HG03095 (cell line): ENCODE data around the gene MLLT3.

ENCODE experiments used
- ATAC-seq: cut with Tn5 transposase; IDR thresholded peaks from one replicate; pipeline ENCODE4 v1.9.1; 2021; ENCODE audit warnings: moderate library complexity; ENCODE audit not compliant: unreplicated experiment

MLLT3 gene

DNA sequence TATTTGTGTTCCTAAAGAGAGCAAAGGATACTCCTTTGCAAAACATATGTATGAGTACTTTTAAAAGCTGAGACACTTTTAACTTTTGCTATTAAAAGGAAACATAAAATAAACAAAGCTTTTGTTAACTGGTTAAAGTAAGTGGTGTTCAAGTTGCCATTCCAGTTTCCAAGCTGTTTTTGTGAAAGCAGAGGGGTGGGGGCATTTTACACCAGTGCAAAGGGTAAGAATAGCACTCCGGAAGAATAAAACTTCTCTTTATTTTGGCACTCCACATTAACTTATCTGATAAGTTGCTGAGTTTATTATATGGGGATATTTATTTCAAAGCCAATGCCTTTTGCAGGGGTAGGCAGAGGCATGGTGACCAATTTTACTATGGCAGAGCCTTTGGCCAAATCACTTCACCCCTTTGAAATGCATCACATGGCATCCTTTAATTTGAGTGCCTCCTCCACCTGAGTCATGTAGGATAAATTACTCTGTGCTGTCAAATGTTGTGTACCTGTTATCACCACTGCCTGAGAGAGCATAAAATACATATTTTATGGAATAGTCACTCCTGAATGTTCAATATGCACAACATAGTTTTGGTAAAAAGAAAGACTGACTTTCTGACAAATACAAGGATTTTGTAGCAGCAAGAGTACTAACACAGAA is 62.9 kb downstream of the MLLT3 start:
- ATAC-seq = no peak

DNA sequence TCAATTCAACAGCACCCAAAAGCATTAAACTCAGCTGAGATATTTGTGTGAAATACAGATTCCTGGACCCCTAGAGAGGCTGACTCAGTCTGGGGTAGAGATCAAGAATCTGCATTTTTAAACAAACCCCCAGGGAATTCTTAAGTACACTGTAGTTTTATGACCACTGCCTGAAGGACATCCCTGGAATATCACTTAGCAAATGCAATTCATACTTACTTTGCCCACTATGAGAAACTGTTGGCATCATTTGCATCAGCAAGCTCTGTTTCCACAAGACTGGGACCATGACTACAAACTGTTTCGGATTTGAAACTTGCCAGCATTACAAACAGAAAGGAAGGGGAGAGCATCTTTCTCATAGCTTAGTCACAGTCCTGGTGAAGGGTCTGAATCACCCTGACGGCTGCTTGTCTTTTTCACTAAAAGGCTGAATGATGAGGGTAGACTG is 63.7 kb downstream of the MLLT3 start:
- no peak for ATAC-seq

DNA sequence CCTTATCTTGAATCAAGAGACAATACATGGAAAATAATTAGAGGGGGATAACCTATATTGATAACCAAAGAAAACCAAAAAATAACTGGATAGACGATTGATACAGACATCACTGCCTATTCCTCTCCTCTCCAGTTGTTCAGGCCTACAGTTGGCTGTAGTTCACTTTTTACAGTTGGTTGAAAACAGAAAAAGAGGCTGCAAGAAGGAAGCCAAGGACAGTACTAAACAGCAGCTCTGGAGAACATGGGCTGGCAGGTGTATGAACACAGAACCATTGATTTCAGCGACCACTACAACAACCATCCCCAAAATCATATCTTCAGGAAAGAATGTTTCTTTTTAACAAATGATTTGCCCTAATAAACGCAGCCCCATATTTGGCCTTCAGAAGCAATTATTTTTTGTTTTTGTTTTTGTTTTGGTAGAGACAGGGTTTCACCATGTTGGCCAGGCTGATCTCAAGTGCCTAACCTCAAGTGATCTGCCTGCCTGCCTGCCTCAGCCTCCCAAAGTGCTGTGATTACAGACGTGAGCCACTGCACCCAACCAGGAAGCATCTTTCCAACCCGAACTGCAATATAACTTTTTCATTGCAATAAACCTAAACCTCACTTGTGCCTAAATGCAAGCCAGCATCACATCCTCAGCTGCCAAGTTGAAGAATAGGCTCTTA is 64.3 kb downstream of the MLLT3 start:
- no peak for ATAC-seq

DNA sequence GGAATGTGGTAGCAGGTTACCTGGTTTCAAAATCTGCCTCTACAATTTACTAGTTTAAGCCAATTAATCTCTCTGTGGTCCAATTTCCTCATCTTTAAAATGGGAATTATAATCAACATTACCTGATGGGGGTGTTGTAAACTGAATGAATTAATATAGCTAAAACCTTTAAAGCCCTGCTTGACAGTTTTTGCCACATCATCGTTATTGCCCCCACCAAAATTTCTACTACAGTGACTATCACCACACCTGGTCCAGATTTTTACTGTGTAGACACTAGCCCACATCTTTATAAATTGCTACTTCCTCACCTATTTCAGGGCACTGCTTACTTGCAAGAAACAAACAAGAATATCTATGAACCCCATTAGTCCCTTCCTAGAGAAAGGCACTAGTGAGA is 65.0 kb downstream of the MLLT3 start:
- ATAC-seq = no peak

DNA sequence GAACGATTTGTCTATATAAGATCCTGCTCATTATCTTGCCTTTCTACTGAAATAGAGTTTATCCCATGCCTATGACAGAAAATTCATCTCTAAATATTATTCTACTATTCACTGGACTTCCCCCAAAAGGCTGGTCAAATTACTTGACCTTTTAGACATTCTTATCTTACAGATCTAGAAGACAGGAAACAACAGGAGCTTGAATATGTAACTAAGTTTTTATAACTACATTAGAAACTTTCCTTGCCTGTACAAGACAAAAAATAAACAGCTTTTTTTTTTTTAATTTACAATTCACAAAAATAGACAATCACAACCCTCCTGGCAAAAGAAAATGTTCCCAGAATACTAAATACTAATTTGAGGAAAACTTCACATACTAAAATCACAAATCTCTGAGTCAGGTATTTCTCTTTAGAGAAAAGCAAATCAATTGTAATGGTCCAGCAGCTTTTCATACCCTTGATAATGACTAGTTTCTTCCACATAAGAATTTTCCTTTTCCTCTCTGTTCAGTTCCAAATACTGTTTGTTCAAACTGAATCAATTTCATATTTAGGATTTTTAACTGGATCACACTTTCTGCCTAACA is 68.6 kb downstream of the MLLT3 start:
- ATAC-seq = no peak

DNA sequence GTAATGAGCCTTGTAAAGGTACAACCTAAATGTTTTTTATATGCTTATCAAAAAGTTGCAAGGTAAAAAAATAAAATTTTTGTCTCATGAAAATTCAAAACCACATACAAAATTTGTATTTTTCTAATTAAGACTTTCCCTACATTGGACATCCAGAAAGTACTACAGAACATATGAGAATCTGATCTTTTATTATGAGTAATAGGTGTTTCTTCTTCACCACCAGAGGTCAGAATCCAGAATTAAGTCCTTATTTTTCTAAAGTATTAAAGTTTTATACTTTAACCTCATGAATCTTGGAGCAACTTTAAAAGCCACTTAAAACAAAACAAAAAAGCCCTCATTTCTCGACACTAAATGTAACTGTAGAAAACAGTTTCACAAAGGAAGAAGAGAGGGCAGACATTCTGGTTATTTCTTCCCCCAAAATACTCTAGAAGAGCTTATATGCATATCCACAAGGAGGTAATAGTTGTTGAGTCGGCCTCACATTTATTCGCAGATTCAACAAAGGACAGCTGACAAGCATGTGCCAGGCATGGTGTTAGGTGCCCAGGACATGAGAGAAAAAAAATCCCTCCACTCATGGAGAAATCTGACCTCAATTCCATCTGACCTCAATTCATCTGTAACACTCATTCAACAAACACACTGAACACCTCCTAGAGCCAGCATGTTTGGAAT is 69.3 kb downstream of the MLLT3 start:
- ATAC-seq = no peak

DNA sequence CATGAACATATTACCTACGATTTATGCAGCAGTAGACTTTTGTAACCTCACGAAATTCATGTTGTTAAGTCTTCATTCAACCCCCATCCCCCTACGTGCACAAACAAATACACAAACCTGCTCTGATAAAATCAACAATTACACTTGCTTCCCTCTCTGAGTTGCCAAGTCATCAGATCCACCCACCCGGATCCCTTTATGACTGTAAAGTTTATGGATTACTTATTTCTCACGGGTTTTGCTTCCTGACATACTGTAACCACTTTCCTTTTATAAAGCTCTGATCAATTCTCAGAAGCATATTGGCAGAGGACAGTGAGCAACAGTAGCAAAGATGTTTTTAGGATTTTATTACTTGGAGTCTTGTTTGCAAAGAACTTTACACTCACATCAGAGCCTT is 70.5 kb downstream of the MLLT3 start:
- peak; percentile 52 for ATAC-seq

DNA sequence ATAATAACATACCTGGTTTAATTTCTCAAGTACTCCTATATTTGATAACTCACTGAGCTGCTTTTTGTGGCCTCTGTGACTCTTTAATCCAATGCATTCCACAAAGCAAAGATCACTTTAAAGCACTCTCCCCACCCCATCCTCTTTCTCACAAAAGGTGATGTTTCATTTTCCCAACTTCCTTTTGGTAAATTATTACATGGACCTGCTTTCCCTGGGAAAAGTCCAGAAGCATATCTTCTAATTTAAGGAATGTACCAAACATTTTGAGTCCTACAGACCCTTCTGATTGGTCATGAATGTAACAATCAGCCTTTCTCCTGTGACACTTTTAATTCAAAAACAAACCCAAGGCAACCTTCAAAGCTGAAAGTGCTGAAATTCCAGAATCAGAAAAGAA is 71.1 kb downstream of the MLLT3 start:
- ATAC-seq = no peak

DNA sequence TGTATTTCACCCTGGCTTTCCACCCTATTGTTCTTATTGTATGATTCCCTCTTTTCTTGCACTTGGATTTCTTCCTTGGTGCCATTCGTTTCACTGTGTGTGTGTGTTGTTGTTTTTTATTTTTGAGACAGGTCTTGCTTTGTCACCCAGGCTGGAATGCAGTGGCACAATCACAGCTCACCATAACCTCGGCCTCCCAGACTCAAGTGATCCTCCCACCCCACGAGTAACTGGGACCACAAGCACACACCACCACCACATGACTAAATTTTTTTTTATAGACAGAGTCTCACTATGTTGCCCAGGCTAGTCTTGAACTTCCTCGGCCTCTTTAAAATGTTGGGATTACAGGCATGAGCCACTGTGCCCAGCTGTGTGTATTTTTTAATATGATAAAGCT is 72.0 kb downstream of the MLLT3 start:
- no peak for ATAC-seq

DNA sequence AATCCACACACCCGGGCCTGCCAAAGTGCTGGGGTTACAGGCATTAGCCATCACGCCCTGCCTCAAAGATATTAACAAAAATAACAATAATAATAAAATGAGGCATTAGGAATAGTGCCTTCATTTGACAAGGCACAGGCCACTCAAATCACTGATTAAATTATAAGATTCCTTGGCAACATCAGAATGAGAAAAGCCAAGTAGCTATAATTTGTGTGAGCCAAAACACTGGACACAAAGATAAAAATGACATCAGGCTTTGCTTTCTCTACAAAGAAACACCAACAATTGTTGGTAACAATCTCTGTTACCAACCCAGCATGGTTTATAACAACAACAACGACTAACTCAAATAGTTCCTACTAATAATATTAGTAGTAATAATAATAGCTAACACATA is 73.2 kb downstream of the MLLT3 start:
- no peak for ATAC-seq

DNA sequence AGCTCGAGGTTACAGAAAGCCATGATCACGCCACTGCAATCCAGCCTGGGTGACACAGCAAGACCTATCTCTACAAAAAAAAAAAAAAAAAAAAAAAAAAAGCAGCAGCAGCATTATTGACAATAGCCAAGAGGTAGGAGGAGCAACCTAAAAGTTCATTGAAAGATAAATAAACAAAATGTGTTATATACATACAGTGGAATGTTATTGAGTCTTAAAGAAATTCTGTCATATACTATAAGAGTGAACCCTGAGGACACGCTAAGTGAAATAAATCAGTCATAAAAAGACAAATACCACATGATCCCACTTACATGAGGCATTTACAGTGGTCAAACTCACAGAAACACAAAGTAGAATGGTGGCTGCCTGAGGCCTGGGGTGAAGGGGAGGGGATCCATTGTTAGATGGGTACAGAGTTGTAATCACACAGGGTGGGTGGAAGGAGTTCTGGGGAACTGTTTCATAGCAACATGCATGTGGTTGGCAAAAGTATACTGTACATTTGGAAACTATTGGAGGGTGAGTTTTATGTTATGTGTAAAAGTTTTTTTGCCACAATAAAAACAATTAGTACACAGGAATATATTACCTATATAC is 77.2 kb downstream of the MLLT3 start:
- ATAC-seq = no peak

DNA sequence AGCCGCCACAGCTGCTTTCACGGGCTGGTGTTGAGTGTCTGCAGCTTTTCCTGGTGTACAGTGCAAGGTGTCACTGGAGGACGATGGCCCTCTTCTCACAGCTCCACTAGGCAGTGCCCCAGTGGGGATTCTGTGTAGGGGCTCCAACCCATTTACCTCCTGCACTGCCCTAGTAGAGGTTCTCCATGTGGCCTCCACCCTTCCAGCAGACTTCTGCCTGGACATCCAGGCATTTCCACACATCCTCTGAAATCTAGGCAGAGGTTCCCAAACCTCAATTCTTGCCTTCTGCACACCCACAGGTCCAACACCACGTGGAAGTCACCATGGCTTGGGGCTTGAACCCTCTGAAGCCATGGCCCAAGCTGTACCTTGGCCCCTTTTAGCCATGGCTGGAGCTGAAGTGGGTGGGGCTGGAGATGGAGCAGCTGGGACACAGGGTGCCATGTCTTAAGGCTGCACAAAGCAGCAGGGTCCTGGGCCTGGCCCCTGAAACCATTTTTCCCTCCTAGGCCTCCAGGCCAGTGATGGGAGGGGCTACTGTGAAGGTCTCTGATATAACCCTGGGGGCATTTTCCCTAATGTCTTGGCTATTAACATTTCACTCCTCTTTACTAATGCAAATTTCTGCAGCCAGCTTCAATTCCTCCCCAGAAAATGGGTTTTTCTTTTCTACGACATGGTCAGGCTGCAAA is 82.0 kb downstream of the MLLT3 start:
- ATAC-seq = no peak

DNA sequence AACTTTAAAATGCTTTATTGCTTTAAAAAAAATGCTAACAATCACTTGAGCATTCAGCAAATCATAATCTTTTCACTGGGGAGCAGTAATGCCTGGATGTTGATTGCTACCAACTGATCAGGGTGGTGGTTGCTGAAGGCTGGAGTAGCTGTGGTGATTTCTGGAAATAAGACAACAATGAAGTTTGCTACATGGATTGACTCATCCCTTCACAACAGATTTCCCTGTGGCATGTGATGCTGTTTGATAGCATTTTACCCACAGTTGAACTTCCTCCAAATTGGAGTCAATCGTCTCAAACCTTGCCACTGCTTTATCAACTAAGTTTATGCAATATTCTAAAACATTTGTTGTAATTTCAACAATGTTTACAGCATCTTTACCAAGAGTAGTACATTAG is 83.3 kb downstream of the MLLT3 start:
- no peak for ATAC-seq

DNA sequence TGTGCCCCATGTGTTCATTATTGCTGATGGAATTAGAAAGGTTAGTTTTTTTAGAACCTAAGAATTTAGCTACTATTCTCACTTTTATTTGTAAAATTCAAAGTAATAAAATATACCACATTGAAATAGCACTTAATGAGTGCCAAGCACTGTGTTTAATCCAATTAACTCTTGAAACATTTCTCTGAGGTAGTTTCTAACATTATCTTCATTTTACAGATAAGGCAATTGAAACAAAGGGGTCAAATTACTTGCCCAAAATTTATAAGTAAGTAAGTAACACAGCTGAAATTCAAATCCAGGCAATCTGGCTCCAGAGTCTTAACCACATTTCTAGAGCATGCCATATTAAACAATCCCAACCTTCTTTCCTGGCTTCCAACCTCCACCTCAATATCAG is 84.2 kb downstream of the MLLT3 start:
- ATAC-seq = no peak

DNA sequence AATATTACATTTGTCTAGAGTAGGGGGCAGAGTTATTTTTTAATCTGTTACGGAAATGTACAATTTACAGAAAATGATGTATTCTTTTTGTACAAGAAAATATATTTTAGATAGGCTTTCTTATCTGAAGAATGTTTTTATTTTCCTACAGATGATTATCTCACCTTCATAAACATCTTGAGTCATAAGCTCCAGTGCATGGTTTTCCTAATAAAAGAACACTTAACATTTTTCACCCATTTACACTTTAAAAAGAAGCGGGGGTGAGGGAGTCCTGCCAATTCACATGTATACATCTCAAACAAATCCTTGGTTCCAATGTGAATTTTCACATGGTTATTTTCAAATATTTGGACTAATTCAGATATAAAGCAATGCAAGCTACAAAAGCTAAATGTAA is 85.0 kb downstream of the MLLT3 start:
- no peak for ATAC-seq

DNA sequence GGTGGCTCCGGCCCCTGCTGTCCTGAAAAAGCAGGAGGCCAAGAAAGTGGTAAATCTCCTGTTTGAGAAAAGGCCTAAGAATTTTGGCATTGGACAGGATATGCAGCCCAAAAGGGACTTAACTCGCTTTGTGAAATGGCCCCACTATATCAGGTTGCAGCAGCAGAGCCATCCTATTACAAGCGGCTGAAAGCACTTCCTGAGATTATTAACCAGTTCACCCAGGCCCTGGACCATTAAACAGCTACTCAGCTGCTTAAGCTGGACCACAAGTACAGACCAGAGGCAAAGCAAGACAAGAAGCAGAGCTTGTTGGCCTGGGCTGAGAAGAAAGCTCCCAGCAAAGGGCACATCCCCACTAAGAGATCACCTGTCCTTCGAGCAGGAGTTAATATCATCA is 89.7 kb downstream of the MLLT3 start:
- no peak for ATAC-seq

DNA sequence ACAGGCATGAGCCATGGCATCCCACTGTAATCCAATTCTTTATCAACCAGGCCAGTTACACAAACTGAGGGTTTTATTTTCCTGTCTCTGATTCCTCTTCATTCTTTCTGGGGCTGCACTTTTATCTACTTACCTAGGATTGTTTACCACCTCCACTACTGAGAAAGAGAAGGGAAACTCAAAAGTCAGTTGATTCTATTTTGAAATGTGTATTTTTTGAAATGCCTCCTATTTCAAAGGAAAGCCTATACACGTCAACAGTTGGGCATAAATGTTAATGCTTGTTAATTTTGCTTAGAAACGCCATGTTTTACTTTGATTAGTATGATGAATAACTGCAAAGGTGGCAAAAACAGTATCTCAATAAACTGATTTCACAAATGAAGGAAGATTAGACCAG is 92.5 kb downstream of the MLLT3 start:
- ATAC-seq = no peak

DNA sequence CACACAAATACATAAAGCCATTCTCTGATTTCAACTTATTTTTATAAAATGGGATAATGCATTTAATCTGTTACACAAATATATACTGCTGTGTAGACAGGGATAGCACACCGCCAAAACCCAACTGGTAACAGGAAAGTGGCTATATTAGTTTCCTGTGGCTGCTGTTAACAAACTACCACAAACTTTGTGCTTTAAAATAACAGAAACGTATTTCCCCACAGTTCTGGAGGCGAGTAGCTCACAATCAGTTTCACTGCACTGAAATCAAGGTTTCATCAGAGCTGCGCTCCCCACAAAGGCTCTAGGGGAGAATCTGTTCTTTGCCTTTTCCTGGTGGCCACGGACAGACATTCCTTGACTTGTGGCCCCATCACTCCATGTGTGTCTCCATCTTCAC is 94.0 kb downstream of the MLLT3 start:
- ATAC-seq = no peak

DNA sequence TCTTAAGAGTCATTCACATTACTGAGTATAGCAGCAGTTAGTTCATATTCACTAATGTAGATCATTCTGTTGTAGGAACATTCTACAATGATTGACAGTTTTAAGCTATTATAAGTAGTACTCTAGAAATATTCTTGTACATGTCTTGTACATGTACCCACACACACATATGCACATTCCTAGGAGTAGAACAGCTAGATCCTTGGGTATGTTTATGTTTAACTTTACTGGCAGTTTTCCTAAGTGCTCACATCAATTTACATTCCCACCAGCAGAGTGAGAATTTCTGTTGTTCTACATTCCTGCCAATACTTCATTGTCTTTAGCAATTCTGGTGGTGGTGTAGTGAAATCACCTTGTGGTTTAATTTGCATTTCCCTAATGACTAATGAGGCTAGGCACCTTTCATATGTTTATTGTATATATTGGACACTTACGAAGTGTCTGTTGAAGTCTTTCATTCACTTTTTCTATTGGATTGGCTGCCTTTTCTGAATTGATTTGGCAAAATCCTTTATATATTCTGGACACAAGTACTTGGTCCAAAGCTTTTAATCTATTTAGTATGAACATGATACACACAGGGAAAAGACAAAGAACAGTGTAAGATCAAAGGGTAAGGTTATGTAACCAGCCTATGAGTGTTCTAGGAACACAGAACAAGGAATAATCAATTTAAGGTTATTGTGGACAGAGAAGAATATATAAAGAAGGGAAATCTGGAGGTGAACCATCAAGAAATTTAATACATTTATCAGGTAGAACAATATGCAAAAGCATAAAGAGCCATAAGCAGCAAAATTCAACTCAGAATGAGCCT is 95.6 kb downstream of the MLLT3 start:
- ATAC-seq = peak; percentile 68

DNA sequence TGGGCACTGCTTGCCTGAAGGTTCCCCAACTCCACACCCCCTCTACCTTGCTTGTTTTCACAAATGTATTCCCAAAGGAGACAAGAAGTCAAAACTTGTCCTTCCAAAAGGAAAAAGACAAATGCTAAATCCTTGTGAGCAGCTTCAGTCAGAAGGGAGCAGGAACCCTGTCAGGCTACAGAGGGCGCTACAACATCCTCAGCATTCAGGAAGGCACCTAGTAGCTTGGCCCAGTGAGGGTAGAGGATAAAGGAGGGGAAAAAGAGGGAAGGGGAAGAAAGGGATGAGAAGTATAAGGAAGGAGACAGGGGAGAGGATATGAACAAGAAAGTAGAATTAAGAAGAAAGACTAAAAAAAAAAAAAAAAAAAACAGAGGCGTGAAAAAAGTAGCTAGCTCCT is 97.5 kb downstream of the MLLT3 start:
- ATAC-seq = no peak
